NCI-H226 (cell line): ENCODE data around the gene GARNL3.

Experiments
- DNase-seq: peaks from one replicate; pipeline ENCODE4 v3.0.0-alpha.2; 2015

GARNL3 gene

GRCh38 chr9:127411122-127411521 is 146.5 kb downstream of the GARNL3 start:
- DNase-seq, result no peak

GRCh38 chr9:127415141-127415540 is 150.6 kb downstream of the GARNL3 start:
- no peak for DNase-seq

- no peak for DNase-seq
Measured at GRCh38 chr9:127415657-127416056, 151.1 kb downstream of the GARNL3 start.

- DNase-seq, result peak; percentile 65
Measured at GRCh38 chr9:127417131-127418036, 152.8 kb downstream of the GARNL3 start.

- DNase-seq, result no peak
Measured at GRCh38 chr9:127418037-127418471, 153.5 kb downstream of the GARNL3 start.

- no peak for DNase-seq
Measured at GRCh38 chr9:127419348-127419747, 154.8 kb downstream of the GARNL3 start.

GRCh38 chr9:127421057-127421456 is 156.5 kb downstream of the GARNL3 start:
- no peak for DNase-seq

GRCh38 chr9:127422133-127422782 is 157.7 kb downstream of the GARNL3 start:
- DNase-seq, result no peak

GRCh38 chr9:127422787-127423186 is 158.2 kb downstream of the GARNL3 start:
- no peak for DNase-seq

GRCh38 chr9:127423476-127423933 is 158.9 kb downstream of the GARNL3 start:
- no peak for DNase-seq

GRCh38 chr9:127423934-127424675 is 159.5 kb downstream of the GARNL3 start, which contains the start of gene ZNF79:
ZNF79 (plus strand) TSS chr9:127424382; CDS start chr9:127424788, 406 bp downstream.
- peak; percentile 89 for DNase-seq

- no peak for DNase-seq
Measured at GRCh38 chr9:127424676-127424999, 160.1 kb downstream of the GARNL3 start.

GRCh38 chr9:127426756-127427155 is 162.2 kb downstream of the GARNL3 start:
- DNase-seq, result no peak

GRCh38 chr9:127428348-127428747 is 163.8 kb downstream of the GARNL3 start:
- no peak for DNase-seq

GRCh38 chr9:127430415-127430814 is 165.8 kb downstream of the GARNL3 start:
- no peak for DNase-seq

GRCh38 chr9:127437497-127438264 is 173.1 kb downstream of the GARNL3 start:
- no peak for DNase-seq

GRCh38 chr9:127438394-127438793 is 173.8 kb downstream of the GARNL3 start:
- no peak for DNase-seq
